Measurements from ENCODE around the gene FAR2. TPM values are rescaled to one million over a fixed set of nuclear protein-coding genes. Genes with fewer than 3 reads are reported as not detected.

Gene FAR2
- polyA plus RNA-seq, 3 donors: 14.8 to 38.0 (median 35.8) TPM

DNA sequence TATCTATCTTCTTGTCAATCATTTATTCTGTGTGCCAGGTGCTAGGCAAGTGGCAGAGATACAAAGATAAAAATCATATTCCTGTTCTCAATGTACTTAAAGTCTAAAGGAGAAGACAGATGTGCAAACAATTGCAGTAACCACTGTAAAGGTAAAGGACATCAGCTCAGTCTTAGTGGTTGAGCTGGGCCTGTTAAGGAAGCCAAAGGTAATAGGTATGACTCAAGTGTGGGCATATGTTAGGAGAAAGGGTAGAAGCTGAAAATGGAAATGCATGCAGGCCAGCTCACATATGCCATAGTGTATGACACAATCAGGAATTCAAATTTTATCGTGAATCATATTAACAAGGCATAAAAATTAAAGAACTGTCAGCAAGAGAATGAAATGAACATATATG lies 49.8 kb downstream of the FAR2 start:
- no peak overlapping the region for H3K4me3 Mint-ChIP-seq
- peaks cover 2% of the 10 kb centered on the region for H3K4me1 Mint-ChIP-seq
- H3K27me3 Mint-ChIP-seq (ENCODE audit: low read depth in 3 of 3): no peaks in the 10 kb centered on the region
- Histone ChIP-seq H3K27me3 (ENCODE audit: control insufficient read depth in 2 of 2, insufficient read depth in 2 of 2, low read length in 2 of 2) (no peaks in the 10 kb centered on the region), H3K4me1 (ENCODE audit: control insufficient read depth in 1 of 2, insufficient read depth in 2 of 2, low read length in 2 of 2) (no peaks in the 10 kb centered on the region), H3K4me3 (replicated peaks in 1 of 3; ENCODE audit: low read depth in 2 of 3, low read length in 3 of 3) (no peak overlapping the region), H4K20me1 (ENCODE audit: insufficient read depth, low read length) (no peaks in the 10 kb centered on the region), H3K27ac (ENCODE audit: low read depth in 1 of 2, low read length in 2 of 2) (no peak overlapping the region), H3K36me3 (replicated peaks in 1 of 2; ENCODE audit: control insufficient read depth in 1 of 2, insufficient read depth in 2 of 2, low read length in 2 of 2) (no peaks in the 10 kb centered on the region), H3K4me2 (replicated peaks; ENCODE audit: extremely low read depth, low read length, poor library complexity, severe bottlenecking) (no peak overlapping the region), H3K9me3 (replicated peaks in 1 of 2; ENCODE audit: control insufficient read depth in 1 of 2, insufficient read depth in 1 of 2, low read length in 2 of 2) (no peaks in the 10 kb centered on the region), H3K79me2 (ENCODE audit: insufficient read depth, low read length) (peaks cover 3% of the 10 kb centered on the region), H3K9ac (ENCODE audit: insufficient read depth, low read length, poor library complexity, severe bottlenecking) (no peak overlapping the region), H2AFZ (ENCODE audit: insufficient read depth, low read depth, low read length, poor library complexity, severe bottlenecking) (no peak overlapping the region)
- WGBS (ENCODE audit: insufficient coverage): no CpG with 5 or more reads among the region's 1 CpG
- DNase-seq: no peak
- intact Hi-C loops (cut with micrococcal nuclease): no loop called here
- TF ChIP-seq, protein P1, sequence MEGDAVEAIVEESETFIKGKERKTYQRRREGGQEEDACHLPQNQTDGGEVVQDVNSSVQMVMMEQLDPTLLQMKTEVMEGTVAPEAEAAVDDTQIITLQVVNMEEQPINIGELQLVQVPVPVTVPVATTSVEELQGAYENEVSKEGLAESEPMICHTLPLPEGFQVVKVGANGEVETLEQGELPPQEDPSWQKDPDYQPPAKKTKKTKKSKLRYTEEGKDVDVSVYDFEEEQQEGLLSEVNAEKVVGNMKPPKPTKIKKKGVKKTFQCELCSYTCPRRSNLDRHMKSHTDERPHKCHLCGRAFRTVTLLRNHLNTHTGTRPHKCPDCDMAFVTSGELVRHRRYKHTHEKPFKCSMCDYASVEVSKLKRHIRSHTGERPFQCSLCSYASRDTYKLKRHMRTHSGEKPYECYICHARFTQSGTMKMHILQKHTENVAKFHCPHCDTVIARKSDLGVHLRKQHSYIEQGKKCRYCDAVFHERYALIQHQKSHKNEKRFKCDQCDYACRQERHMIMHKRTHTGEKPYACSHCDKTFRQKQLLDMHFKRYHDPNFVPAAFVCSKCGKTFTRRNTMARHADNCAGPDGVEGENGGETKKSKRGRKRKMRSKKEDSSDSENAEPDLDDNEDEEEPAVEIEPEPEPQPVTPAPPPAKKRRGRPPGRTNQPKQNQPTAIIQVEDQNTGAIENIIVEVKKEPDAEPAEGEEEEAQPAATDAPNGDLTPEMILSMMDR (IDR thresholded peaks at IDR 0.05): no peak
- peaks cover 0 to 8% (median 6%) of the 10 kb centered on the region in 7 donors for H3K9me3 Mint-ChIP-seq
- peaks cover 8 to 20% of the 10 kb centered on the region in 2 donors for H3K36me3 Mint-ChIP-seq
- H3K27ac Mint-ChIP-seq: no peak overlapping the region

DNA sequence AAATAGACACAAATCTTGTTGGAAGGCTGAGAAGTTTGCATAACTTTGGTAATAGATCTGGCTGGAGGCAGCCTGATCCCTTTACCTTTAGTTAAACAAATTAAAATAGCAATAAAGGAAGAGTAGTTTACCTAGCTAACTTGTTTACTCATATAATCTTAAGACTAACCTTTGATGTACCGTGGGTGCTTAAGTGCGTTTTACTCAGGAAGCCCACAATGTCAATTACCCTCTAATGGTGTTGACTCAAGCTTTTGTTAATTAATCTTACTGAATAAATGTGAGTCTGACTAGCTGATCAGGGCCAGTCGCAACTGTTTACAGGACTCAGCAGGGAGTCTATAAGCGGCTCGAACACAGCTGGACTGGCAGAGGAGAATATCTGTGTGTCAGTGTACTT lies 51.5 kb downstream of the FAR2 start:
- Histone ChIP-seq H3K4me1 (ENCODE audit: control insufficient read depth in 1 of 2, insufficient read depth in 2 of 2, low read length in 2 of 2) (peaks cover 11 to 14% of the 10 kb centered on the region in 2 donors), H3K27ac (ENCODE audit: low read depth in 1 of 2, low read length in 2 of 2) (no peak overlapping the region), H3K4me3 (replicated peaks in 1 of 3; ENCODE audit: low read depth in 2 of 3, low read length in 3 of 3) (no peak overlapping the region), H4K20me1 (ENCODE audit: insufficient read depth, low read length) (no peaks in the 10 kb centered on the region), H3K36me3 (replicated peaks in 1 of 2; ENCODE audit: control insufficient read depth in 1 of 2, insufficient read depth in 2 of 2, low read length in 2 of 2) (no peaks in the 10 kb centered on the region), H3K4me2 (replicated peaks; ENCODE audit: extremely low read depth, low read length, poor library complexity, severe bottlenecking) (no peak overlapping the region), H3K27me3 (ENCODE audit: control insufficient read depth in 2 of 2, insufficient read depth in 2 of 2, low read length in 2 of 2) (no peaks in the 10 kb centered on the region), H3K9me3 (replicated peaks in 1 of 2; ENCODE audit: control insufficient read depth in 1 of 2, insufficient read depth in 1 of 2, low read length in 2 of 2) (peaks cover 0 to 4% of the 10 kb centered on the region in 2 donors), H2AFZ (ENCODE audit: insufficient read depth, low read depth, low read length, poor library complexity, severe bottlenecking) (no peak overlapping the region), H3K9ac (ENCODE audit: insufficient read depth, low read length, poor library complexity, severe bottlenecking) (no peak overlapping the region), H3K79me2 (ENCODE audit: insufficient read depth, low read length) (peaks cover 3% of the 10 kb centered on the region)
- WGBS (ENCODE audit: insufficient coverage): 80% methylated on average over 2 of the region's 5 CpGs
- Mint-ChIP-seq H3K27me3 (ENCODE audit: low read depth in 3 of 3) (peaks cover 0 to 3% (median 0%) of the 10 kb centered on the region in 3 donors), H3K4me3 (no peak overlapping the region), H3K4me1 (peaks cover 15% of the 10 kb centered on the region), H3K9me3 (peaks cover 3 to 15% (median 9%) of the 10 kb centered on the region in 7 donors), H3K27ac (no peak overlapping the region), H3K36me3 (peaks cover 8 to 18% of the 10 kb centered on the region in 2 donors)
- intact Hi-C loops (cut with micrococcal nuclease): loop anchor here (5.0 to 10.0 kb wide), 3 partner anchors 33 to 114 kb away; no protein-coding TSS in a partner anchor
- TF ChIP-seq, protein P1 (IDR thresholded peaks at IDR 0.05): no peak
- no peak for DNase-seq

All from CD14-positive monocyte (primary cell).